Activated T-helper 17 cell treated with anti-CD3 and anti-CD28 coated beads, Interleukin-2, amount 50 U/mL, for 72 hours (primary cell): ENCODE data around the gene SLC2A13. TPM values are rescaled to one million over a fixed set of nuclear protein-coding genes. Genes with fewer than 3 reads are reported as not detected.
A peak's percentile ranks its signal among the peaks of the same experiment; 100 is the strongest.

Source experiments
- ATAC-seq: fragments of 150-1000 bp; cut with Tn5 transposase; replicated peaks from 2 replicates; pipeline ENCODE4 v1.10.0; 2021; ENCODE audit warnings: mild to moderate bottlenecking, moderate library complexity
- H3K27ac Mint-ChIP-seq: one replicate; pipeline ENCODE4 v1.8.0; 2022; ENCODE audit warnings: mixed read lengths
- H3K27me3 Mint-ChIP-seq: one replicate; pipeline ENCODE4 v1.8.0; 2022; ENCODE audit warnings: mixed read lengths
- H3K36me3 Mint-ChIP-seq: one replicate; pipeline ENCODE4 v1.8.0; 2022; ENCODE audit warnings: low read depth, mild to moderate bottlenecking, mixed read lengths
- H3K4me1 Mint-ChIP-seq: one replicate; pipeline ENCODE4 v1.8.0; 2022; ENCODE audit warnings: mixed read lengths
- H3K4me3 Mint-ChIP-seq: one replicate; pipeline ENCODE4 v1.8.0; 2022; ENCODE audit warnings: mild to moderate bottlenecking, mixed read lengths
- H3K9me3 Mint-ChIP-seq: one replicate; pipeline ENCODE4 v1.8.0; 2022; ENCODE audit warnings: mixed read lengths
- total RNA-seq, 2 donors: library from RNA; stranded (reverse); gene quantifications; one replicate each; pipeline ENCODE4 v1.2.3, GENCODE V29; 2022

Gene SLC2A13
- total RNA-seq, 2 donors from 2014 or later, result 3.3 to 6.0 TPM

DNA sequence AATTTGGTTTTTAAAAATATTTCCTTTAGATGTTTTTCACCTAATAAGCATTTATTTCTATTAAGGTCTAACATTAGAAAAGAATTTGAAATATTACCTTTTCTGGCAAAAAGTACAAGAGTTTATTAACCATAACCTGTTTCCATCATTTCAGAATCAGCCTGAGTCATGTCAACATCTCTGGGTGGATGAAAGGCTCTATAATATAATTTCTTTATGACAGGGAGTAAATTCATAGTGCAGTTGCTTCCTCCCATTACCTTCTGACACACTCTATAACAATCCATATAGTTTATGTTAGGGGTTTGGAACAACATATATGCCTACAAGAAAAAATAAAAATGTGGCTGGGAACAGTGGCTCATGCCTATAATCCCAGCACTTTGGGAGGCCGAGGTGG, 134.5 kb downstream of the SLC2A13 start:
- Mint-ChIP-seq H3K4me3 (no peak overlapping the region), H3K27me3 (no peaks in the 10 kb centered on the region), H3K27ac (no peak overlapping the region), H3K36me3 (no peaks in the 10 kb centered on the region), H3K4me1 (no peaks in the 10 kb centered on the region), H3K9me3 (no peaks in the 10 kb centered on the region)
- ATAC-seq, result no peak

DNA sequence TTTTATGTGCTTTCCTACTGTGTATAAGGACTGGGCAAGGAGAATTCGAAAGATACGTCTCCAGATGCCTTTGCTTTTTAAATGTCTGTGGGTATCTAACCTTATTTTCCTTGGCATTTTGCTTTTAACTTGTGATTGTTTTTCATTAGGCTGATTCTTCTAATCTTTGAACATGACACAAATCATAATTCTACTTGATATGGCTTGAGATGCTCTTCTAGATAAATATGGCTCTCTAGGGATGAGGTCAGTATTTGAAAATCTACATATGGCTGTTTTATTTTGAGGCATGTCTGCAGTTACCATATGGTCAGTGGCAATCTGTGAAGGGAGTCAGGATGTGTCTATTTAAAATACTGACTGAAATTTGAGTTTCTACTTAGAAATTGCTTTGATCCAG, 139.2 kb downstream of the SLC2A13 start:
- H3K4me3 Mint-ChIP-seq, result no peak overlapping the region
- no peaks in the 10 kb centered on the region for H3K9me3 Mint-ChIP-seq
- H3K36me3 Mint-ChIP-seq, result no peaks in the 10 kb centered on the region
- no peaks in the 10 kb centered on the region for H3K4me1 Mint-ChIP-seq
- H3K27ac Mint-ChIP-seq, result no peak overlapping the region
- no peak for ATAC-seq
- no peaks in the 10 kb centered on the region for H3K27me3 Mint-ChIP-seq

DNA sequence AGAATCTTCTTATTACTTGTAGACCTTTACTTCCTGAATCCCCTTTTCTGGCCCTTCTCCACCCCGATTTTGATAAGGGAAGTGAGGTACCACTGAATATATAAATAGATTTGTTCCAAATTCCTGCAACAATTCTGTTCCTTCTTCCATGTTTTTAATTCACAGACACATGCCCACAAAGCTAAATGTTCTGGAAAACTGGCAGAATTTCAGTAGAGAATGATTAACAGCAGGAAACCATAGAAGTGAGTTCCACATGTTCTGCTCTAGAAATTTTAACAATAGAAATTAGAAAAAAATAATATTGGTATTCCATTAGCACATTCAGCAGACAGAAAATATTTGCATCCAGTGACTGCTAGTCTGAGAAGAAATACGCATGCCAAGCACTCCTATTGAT, 139.6 kb downstream of the SLC2A13 start:
- no peak for ATAC-seq
- no peak overlapping the region for H3K4me3 Mint-ChIP-seq

DNA sequence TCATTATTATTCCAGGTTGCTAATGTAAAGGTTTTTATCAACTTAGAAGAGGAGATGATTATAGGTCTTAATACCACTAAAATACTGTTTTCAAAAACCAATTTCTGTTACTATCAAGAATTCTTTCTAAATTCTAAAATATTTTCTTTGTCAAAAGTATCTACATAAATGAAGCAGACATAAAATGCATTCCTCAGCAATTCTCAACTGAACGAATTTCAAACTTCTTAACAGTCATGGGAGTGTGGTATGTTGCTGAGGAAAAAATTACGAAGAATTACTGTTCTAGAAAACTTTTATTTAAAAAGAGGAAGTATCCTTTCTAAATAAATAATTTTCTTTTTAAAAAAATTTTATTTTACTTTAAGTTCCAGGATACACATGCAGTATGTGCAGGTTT, 146.4 kb downstream of the SLC2A13 start:
- H3K36me3 Mint-ChIP-seq, result no peaks in the 10 kb centered on the region
- no peaks in the 10 kb centered on the region for H3K27me3 Mint-ChIP-seq
- no peaks in the 10 kb centered on the region for H3K9me3 Mint-ChIP-seq
- no peak for ATAC-seq
- H3K4me1 Mint-ChIP-seq, result no peaks in the 10 kb centered on the region
- H3K27ac Mint-ChIP-seq, result no peak overlapping the region
- H3K4me3 Mint-ChIP-seq, result no peak overlapping the region

More for the DNA sequence above, 139.6 kb downstream of the SLC2A13 start:
- Mint-ChIP-seq H3K4me1 (no peaks in the 10 kb centered on the region), H3K27ac (no peak overlapping the region), H3K27me3 (no peaks in the 10 kb centered on the region), H3K9me3 (no peaks in the 10 kb centered on the region), H3K36me3 (no peaks in the 10 kb centered on the region)

DNA sequence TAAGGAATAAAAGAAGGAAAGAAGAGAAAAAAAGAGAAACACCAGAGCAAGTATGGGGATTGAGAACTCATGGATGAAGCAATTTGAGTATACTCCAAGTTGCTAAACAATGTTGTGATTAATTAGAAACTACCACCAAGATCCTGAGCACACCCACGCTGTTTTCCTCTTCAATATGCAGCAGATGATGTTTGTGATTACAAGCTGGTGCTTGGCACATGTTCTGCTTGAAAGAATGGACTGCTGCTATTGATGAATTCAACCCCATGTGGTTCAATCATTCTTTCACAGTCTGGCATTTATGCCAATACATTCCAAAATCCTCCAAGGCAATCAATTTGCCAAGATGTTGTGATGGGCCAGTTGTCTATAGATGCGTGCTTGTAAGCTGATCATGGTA, 146.8 kb downstream of the SLC2A13 start:
- no peaks in the 10 kb centered on the region for H3K4me1 Mint-ChIP-seq
- H3K9me3 Mint-ChIP-seq, result no peaks in the 10 kb centered on the region
- H3K27me3 Mint-ChIP-seq, result no peaks in the 10 kb centered on the region
- no peak overlapping the region for H3K4me3 Mint-ChIP-seq
- no peak overlapping the region for H3K27ac Mint-ChIP-seq
- no peaks in the 10 kb centered on the region for H3K36me3 Mint-ChIP-seq
- ATAC-seq, result no peak

DNA sequence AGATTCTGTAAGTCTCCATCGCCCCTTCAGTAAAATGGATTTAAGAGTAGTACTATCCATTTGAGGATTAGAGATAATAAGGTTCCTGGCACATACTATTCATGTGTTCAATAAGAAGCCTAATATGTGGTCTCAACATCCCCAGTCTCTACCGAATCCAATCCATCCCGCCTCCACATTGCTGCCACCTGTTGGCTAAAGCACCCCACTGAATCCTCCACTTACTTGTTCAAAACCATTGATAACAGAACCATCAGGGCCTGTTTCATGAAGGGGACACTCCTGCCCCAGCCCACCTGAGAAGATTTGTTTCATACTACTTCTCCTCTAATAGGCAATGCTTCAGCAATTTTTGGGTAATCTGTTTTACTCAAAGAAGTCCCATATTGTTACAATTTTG, 147.5 kb downstream of the SLC2A13 start:
- H3K9me3 Mint-ChIP-seq, result no peaks in the 10 kb centered on the region
- no peaks in the 10 kb centered on the region for H3K36me3 Mint-ChIP-seq
- H3K27me3 Mint-ChIP-seq, result no peaks in the 10 kb centered on the region
- no peak overlapping the region for H3K4me3 Mint-ChIP-seq
- H3K4me1 Mint-ChIP-seq, result no peaks in the 10 kb centered on the region
- ATAC-seq, result no peak
- no peak overlapping the region for H3K27ac Mint-ChIP-seq

DNA sequence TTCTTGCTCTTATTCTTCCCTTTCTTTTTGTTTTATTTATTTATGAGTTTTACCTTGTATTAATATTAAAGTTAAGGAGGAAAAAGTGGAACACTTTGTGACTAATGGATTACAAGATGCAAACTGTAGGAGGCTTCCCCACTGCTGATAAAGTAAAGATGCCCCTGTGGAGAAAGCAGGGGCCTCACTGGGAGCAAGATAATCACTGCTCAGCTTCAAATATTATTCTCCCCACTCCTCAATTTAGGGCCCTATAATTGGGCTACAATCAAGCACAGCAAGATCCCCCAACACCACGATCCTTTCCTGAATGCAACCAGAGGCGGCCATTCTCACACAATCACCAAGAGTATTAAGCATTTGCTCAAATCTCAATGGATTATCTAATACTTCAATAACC, 149.2 kb downstream of the SLC2A13 start:
- H3K4me3 Mint-ChIP-seq, result no peak overlapping the region
- H3K4me1 Mint-ChIP-seq, result no peaks in the 10 kb centered on the region
- H3K27me3 Mint-ChIP-seq, result no peaks in the 10 kb centered on the region
- no peaks in the 10 kb centered on the region for H3K36me3 Mint-ChIP-seq
- ATAC-seq, result no peak
- H3K27ac Mint-ChIP-seq, result no peak overlapping the region
- H3K9me3 Mint-ChIP-seq, result no peaks in the 10 kb centered on the region

DNA sequence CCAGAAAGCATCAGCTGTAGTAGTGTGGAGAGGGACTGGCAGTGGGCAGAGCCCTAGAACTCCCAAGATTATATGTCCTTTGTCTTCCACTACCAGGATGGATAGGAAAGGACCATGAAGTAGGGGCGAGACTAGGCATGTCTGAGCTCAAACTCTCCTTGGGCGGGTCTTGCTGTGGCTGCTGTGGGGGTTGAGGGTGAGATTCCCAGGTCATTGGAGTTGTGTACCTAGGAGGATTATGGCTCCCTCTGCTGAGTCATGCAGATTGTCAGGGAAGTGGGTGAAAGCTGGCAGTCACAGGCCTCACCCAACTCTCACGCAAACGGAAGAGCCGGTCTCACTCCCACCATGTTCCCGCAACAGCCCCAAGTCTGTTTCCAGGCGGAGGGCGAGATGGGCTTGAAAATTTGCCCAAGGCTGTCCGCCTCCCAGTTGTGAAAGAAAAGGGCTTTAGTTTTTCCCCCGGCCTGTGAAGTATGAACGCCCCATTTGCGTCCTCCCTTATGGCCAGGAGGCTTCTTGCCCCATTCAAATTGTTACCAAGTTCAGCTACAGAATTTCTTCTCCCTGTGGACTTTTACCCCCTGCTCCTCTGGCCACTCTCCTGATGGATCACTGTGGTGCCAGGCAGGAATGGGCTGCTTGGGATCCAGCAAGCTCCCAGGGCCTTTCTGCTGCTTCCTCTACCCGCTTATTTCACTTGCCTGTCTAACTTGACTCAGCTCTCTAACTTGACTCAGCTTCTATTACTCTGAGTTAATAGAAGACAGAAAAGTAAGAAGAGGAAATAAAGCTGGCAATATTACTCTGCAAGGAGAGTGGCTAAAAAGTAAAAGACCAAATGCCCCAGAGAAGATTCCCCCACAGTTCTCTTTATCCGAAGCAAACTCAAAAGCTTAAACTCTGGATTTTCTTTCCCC, 159.3 kb downstream of the SLC2A13 start:
- peaks cover 5% of the 10 kb centered on the region for H3K9me3 Mint-ChIP-seq
- H3K36me3 Mint-ChIP-seq, result no peaks in the 10 kb centered on the region
- no peak overlapping the region for H3K4me3 Mint-ChIP-seq
- H3K27ac Mint-ChIP-seq, result no peak overlapping the region
- no peaks in the 10 kb centered on the region for H3K4me1 Mint-ChIP-seq
- H3K27me3 Mint-ChIP-seq, result no peaks in the 10 kb centered on the region
- ATAC-seq, result no peak

DNA sequence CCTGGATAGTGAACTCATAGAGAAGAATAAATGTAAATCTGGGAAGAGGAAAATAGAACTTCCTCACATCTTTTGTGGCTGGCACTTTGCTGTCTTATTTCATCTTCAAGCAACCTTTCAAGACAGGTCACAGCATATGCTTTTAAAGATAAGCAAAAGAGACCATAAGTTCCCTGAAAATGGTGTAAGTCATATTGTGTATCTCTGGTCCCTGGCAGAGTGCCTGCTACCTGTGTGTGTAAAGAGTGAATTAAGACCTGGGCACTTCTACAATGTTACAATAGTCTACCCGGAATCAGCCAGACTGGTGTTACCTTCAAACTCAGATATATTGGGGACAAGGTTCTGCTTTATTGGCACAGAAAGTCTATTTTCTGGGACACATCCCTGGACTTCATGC, 168.8 kb downstream of the SLC2A13 start:
- Mint-ChIP-seq H3K9me3 (peaks cover 8% of the 10 kb centered on the region), H3K4me3 (no peak overlapping the region), H3K36me3 (no peaks in the 10 kb centered on the region), H3K27me3 (no peaks in the 10 kb centered on the region), H3K27ac (no peak overlapping the region), H3K4me1 (no peaks in the 10 kb centered on the region)
- ATAC-seq, result no peak

DNA sequence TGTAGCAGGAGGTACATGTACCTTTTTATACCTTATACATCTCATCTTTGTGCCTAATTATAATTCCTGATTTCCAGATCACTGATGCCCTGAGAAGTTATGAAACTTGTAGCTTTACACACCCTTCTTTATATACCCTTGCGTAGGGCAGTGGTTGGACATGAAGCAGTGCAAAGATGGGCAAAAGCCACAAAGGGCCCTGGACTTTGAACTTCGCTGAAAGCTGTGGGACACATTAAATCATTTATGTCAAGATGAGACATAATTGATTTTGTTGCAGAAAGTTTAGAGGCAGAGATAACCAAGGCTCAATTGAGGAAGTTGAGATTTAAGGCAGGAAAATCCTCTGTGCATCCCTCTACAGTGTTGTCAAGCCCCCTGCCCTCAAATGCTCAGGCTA, 170.0 kb downstream of the SLC2A13 start:
- H3K9me3 Mint-ChIP-seq, result no peaks in the 10 kb centered on the region
- H3K36me3 Mint-ChIP-seq, result no peaks in the 10 kb centered on the region
- no peak overlapping the region for H3K4me3 Mint-ChIP-seq
- H3K27ac Mint-ChIP-seq, result no peak overlapping the region
- no peaks in the 10 kb centered on the region for H3K27me3 Mint-ChIP-seq
- no peaks in the 10 kb centered on the region for H3K4me1 Mint-ChIP-seq
- no peak for ATAC-seq

DNA sequence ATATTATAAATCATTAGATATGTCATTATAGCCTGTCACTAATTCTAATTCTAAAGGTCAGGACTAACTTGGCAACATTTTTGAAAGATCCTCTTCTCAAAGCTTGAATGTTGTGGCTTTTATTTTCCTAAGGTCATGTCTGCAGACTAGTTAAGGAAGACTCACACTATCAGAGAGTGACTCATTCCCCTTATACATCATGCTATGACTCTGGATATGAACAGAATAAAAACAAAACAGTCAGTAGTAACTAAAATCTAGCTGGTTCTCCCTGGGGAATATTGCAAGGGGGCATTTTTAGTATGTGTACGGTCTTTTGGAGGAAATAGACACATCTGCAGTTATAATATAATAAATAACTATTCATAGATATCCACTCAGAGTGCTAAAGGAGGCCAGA, 170.6 kb downstream of the SLC2A13 start:
- ATAC-seq, result peak; percentile 84
- H3K27me3 Mint-ChIP-seq, result no peaks in the 10 kb centered on the region
- H3K9me3 Mint-ChIP-seq, result no peaks in the 10 kb centered on the region
- H3K36me3 Mint-ChIP-seq, result no peaks in the 10 kb centered on the region
- H3K4me1 Mint-ChIP-seq, result no peaks in the 10 kb centered on the region
- H3K4me3 Mint-ChIP-seq, result no peak overlapping the region
- no peak overlapping the region for H3K27ac Mint-ChIP-seq

DNA sequence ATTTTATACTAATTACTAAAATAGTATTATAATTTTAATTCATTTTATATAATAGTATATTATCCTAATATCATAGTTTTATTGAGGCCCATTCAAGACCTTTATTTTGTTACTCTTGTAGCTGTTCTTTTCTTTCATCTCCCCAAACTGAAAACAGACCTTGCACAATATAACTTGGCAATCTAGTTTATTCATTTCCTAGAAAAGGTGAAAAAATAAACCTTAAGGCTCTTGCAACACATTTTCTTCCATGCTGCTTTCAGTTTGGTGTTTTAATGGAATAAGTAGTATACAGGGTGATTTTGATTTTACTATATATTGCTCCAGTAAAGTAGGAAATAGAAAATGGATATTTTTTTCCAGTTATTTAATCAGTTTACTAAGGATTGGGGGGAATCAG, 174.0 kb downstream of the SLC2A13 start:
- Mint-ChIP-seq H3K4me1 (no peaks in the 10 kb centered on the region), H3K27me3 (no peaks in the 10 kb centered on the region), H3K9me3 (no peaks in the 10 kb centered on the region), H3K27ac (no peak overlapping the region), H3K4me3 (no peak overlapping the region), H3K36me3 (no peaks in the 10 kb centered on the region)
- no peak for ATAC-seq

DNA sequence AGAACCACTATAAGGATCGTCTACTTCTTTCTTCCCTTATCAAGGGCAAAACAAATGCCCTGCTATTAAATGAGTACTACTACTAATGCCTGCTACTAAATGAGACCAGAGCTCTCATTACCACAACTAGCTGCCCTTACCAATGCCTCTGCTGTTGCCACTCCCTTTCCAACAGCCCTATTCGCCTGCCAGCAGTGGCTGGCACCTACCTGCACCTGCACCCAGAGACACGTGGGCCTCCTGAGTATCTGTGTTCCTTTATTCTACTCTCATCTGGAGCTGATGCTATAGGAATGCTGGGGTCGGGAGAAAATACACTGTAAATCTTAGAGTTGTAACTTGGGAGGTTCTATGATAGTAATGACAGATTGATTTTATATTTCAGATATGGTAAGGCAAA, 174.7 kb downstream of the SLC2A13 start:
- no peak overlapping the region for H3K4me3 Mint-ChIP-seq
- no peaks in the 10 kb centered on the region for H3K36me3 Mint-ChIP-seq
- no peaks in the 10 kb centered on the region for H3K9me3 Mint-ChIP-seq
- H3K27me3 Mint-ChIP-seq, result no peaks in the 10 kb centered on the region
- H3K4me1 Mint-ChIP-seq, result no peaks in the 10 kb centered on the region
- no peak overlapping the region for H3K27ac Mint-ChIP-seq
- ATAC-seq, result no peak

DNA sequence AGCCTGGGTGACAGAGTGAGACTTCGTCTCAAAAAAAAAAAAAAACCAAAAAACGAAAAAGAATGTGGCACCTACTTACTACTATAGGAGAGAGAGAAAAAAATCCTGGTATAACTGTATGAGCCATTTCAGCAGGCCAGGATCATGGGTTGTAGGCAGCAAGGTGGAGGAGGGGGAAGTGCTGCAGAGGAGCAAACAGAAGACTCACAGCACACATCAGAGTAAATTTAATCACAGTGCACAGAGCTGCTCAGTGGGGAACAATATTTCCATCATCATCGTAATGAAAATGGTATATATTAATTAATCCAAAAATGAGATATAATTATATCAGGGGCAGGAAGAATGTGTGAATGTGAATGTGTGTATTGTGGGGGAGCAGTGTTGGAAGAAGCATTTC, 175.8 kb downstream of the SLC2A13 start:
- Mint-ChIP-seq H3K27ac (no peak overlapping the region), H3K9me3 (no peaks in the 10 kb centered on the region), H3K4me1 (no peaks in the 10 kb centered on the region), H3K36me3 (no peaks in the 10 kb centered on the region), H3K4me3 (no peak overlapping the region), H3K27me3 (no peaks in the 10 kb centered on the region)
- no peak for ATAC-seq

DNA sequence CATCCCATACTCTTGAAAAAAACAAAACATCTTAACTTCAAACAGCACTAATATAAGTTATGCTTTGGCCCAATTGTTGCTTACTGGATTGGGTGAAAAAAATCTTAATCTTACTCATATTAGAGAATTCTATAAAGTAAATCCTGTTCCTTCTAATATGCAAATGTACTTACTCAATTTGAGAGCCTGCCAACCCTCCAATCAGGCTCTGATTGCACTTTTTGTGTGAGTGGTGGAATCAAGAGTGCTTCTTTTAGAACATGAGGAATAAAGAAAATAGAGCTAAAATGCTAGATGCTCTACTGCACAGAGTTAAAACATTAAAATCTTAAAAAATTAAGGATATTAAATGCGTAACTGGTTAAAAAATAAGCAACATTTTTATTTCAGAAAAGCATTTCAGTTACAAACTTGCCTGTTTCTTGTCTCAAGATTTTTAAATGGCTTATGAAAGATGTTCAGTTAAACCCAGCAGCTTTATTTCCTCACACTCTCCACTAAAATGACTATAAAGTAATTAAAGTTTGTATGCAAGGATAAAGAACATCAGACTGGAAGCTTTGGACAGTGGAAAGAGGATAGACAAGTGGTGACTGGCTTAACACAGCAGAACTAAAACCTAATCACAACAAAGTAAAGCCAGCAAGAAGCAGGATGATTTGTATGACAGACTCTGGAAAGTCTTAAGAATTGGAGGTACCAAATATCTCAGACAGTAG, 177.5 kb downstream of the SLC2A13 start:
- no peak for ATAC-seq
- Mint-ChIP-seq H3K4me1 (no peaks in the 10 kb centered on the region), H3K4me3 (no peak overlapping the region), H3K36me3 (no peaks in the 10 kb centered on the region), H3K9me3 (no peaks in the 10 kb centered on the region), H3K27ac (no peak overlapping the region), H3K27me3 (no peaks in the 10 kb centered on the region)
